ENCODE results near the gene SPEG. TPM values are rescaled to one million over a fixed set of nuclear protein-coding genes. Genes with fewer than 3 reads are reported as not detected.

SPEG gene
- total and polyA plus RNA-seq, 2 of the 13 experiments (the other 11 are each of a cell fraction or from before 2014, with no cell fraction given) = 0.18 to 0.24 TPM

- H3K4me1 ChIP-seq (ENCODE audit: insufficient read depth, low read length) = peaks cover 27% of the 10 kb centered on the region
- BruUV-seq (replicated peaks) = no TSS peak
- H3K27me3 ChIP-seq (ENCODE audit: control insufficient read depth in 1 of 2, insufficient read depth in 2 of 2, low read length in 2 of 2) = peaks cover 3 to 33% of the 10 kb centered on the region in 2 experiments; a peak in 4 of 5 replicates
- H3K27ac ChIP-seq (ENCODE audit: extremely low read length, insufficient read depth, low read length) = no peak overlapping the region
- ATAC-seq (no peak), DNase-seq (ENCODE audit: low spot score) (no peak), FAIRE-seq (no peak)
- WGBS (ENCODE audit: low lambda C conversion rate) = 52% methylated on average over 7 of the region's 7 CpGs
- no peak overlapping the region for H3K4me3 ChIP-seq (replicated peaks in 1 of 3; ENCODE audit: insufficient read depth in 1 of 3, low read depth in 2 of 3, low read length in 3 of 3)
- H2AFZ ChIP-seq (ENCODE audit: low read length) = no peak overlapping the region
- no peaks in the 10 kb centered on the region for H3K9me3 ChIP-seq (ENCODE audit: low read length)
- TF ChIP-seq ZNF768 (CRISPR knock-in tag; IDR thresholded peaks at IDR 0.05) (peak; percentile 73; the same call in 1 of the 2 replicates), TOE1 (CRISPR knock-in tag; IDR thresholded peaks at IDR 0.05) (no peak), ERF (CRISPR knock-in tag; IDR thresholded peaks at IDR 0.05) (no peak)
- H3K9ac ChIP-seq (ENCODE audit: insufficient read depth, low read depth, low read length) = no peak overlapping the region
- ChIA-PET POLR2A (no interaction called here), CTCF (ENCODE audit: low intra/inter-chr PET ratio, low total read pairs) (no interaction called here)
- no peak overlapping the region for H3K4me2 ChIP-seq (ENCODE audit: low read depth, low read length)
- intact Hi-C loops (cut with micrococcal nuclease; ENCODE audit: unreplicated experiment) = no loop called here
- no peaks in the 10 kb centered on the region; the same call in 1 of the 2 replicates for H4K20me1 ChIP-seq (ENCODE audit: insufficient read depth, low read length)
- in situ Hi-C loops (cut with HindIII; ENCODE audit: extremely low pct_ligation_motif_present, low pct_unique_long_range_greater_than_20kb) = no loop called here
- H3K79me2 ChIP-seq (ENCODE audit: insufficient read depth, low read length) = no peaks in the 10 kb centered on the region
- no peaks in the 10 kb centered on the region for H3K36me3 ChIP-seq (replicated peaks in 1 of 2; ENCODE audit: control insufficient read depth in 1 of 2, insufficient read depth in 2 of 2, low read length in 2 of 2)
Observed at GRCh38 chr2:219405958-219406860, 28.4 kb upstream of the SPEG start.

GRCh38 chr2:219406861-219407230, 27.8 kb upstream of the SPEG start:
- Histone ChIP-seq H3K4me3 (replicated peaks in 1 of 3; ENCODE audit: insufficient read depth in 1 of 3, low read depth in 2 of 3, low read length in 3 of 3) (no peak overlapping the region), H3K27ac (ENCODE audit: extremely low read length, insufficient read depth, low read length) (no peak overlapping the region), H3K36me3 (replicated peaks in 1 of 2; ENCODE audit: control insufficient read depth in 1 of 2, insufficient read depth in 2 of 2, low read length in 2 of 2) (no peaks in the 10 kb centered on the region), H4K20me1 (ENCODE audit: insufficient read depth, low read length) (no peaks in the 10 kb centered on the region; the same call in 1 of the 2 replicates), H3K9me3 (ENCODE audit: low read length) (no peaks in the 10 kb centered on the region), H3K9ac (ENCODE audit: insufficient read depth, low read depth, low read length) (no peak overlapping the region), H3K4me2 (ENCODE audit: low read depth, low read length) (no peak overlapping the region), H3K4me1 (ENCODE audit: insufficient read depth, low read length) (peaks cover 27% of the 10 kb centered on the region), H3K79me2 (ENCODE audit: insufficient read depth, low read length) (no peaks in the 10 kb centered on the region), H3K27me3 (ENCODE audit: control insufficient read depth in 1 of 2, insufficient read depth in 2 of 2, low read length in 2 of 2) (peaks cover 3 to 32% of the 10 kb centered on the region in 2 experiments; a peak in 4 of 5 replicates), H2AFZ (ENCODE audit: low read length) (no peak overlapping the region)
- FAIRE-seq = no peak
- DNase-seq (ENCODE audit: low spot score) = no peak
- 2% methylated on average over 3 of the region's 3 CpGs for WGBS (ENCODE audit: low lambda C conversion rate)
- TF ChIP-seq RERE (CRISPR knock-in tag; IDR thresholded peaks at IDR 0.05; ENCODE audit: low read depth) (no peak), ZNF513 (CRISPR knock-in tag; conservative IDR thresholded peaks at IDR 0.05) (no peak), SOX5 (CRISPR knock-in tag; IDR thresholded peaks at IDR 0.05; ENCODE audit: borderline replicate concordance) (no peak)
- POLR2A ChIA-PET = no interaction called here
- intact Hi-C loops (cut with micrococcal nuclease; ENCODE audit: unreplicated experiment) = no loop called here
- ATAC-seq = no peak
- in situ Hi-C loops (cut with HindIII; ENCODE audit: extremely low pct_ligation_motif_present, low pct_unique_long_range_greater_than_20kb) = no loop called here
- BruUV-seq (replicated peaks) = no TSS peak
- CTCF ChIA-PET (ENCODE audit: low intra/inter-chr PET ratio, low total read pairs) = no interaction called here
